Liver (tissue), 9 donors: ENCODE data around the gene VAV3. TPM values are rescaled to one million over a fixed set of nuclear protein-coding genes. Genes with fewer than 3 reads are reported as not detected.
"Not testable (repeated sequence)": the region's sequence is repeated elsewhere in the genome, so short reads cannot be mapped to it uniquely, and the experiment has no call there.

ENCODE experiments used
- DNase-seq: peaks from one replicate; pipeline ENCODE4 v3.0.0-alpha.2; 2017; ENCODE audit warnings: low spot score
- H3K27ac ChIP-seq, 2 donors: one replicate each; pipeline ENCODE4 v1.7.0; 2013; ENCODE audit warnings: inconsistent platforms in 2 of 2, low read length in 2 of 2, control low read depth in 1 of 2, low read depth in 1 of 2, mild to moderate bottlenecking in 1 of 2
- H3K27me3 ChIP-seq, 4 donors: one replicate each; pipeline versions ENCODE4 v1.6.1 to v1.7.0; 2013; ENCODE audit warnings: low read length in 3 of 4, inconsistent platforms in 1 of 4, mild to moderate bottlenecking in 1 of 4, moderate library complexity in 1 of 4; ENCODE audit not compliant: control insufficient read depth in 4 of 4, insufficient read depth in 4 of 4
- H3K36me3 ChIP-seq, 4 donors: one replicate each; pipeline versions ENCODE4 v1.6.1 to v1.7.0; 2013; ENCODE audit warnings: low read length in 3 of 4, mild to moderate bottlenecking in 3 of 4, low read depth in 1 of 4, moderate library complexity in 1 of 4; ENCODE audit not compliant: control insufficient read depth in 4 of 4, insufficient read depth in 3 of 4
- H3K4me1 ChIP-seq, 4 donors: one replicate each; pipeline versions ENCODE4 v1.6.1 to v1.7.0; 2013; ENCODE audit warnings: low read length in 3 of 4, mild to moderate bottlenecking in 3 of 4, moderate library complexity in 1 of 4; ENCODE audit not compliant: control insufficient read depth in 4 of 4, insufficient read depth in 4 of 4
- H3K4me3 ChIP-seq, 3 donors: one replicate each; pipeline versions ENCODE4 v1.6.1 to v1.7.0; 2013; ENCODE audit warnings: low read length in 3 of 3, control low read depth in 1 of 3, low read depth in 1 of 3, mild to moderate bottlenecking in 1 of 3
- H3K9ac ChIP-seq, 2 donors: one replicate each; pipeline ENCODE4 v1.7.0; 2013; ENCODE audit warnings: low read length in 2 of 2, mild to moderate bottlenecking in 2 of 2, moderate library complexity in 2 of 2, control low read depth in 1 of 2, low read depth in 1 of 2
- H3K9me3 ChIP-seq, 4 donors: one replicate each; pipeline versions ENCODE4 v1.6.1 to v1.7.0; 2013; ENCODE audit warnings: low read length in 3 of 4; ENCODE audit not compliant: control insufficient read depth in 4 of 4
- ATF3 ChIP-seq: IDR thresholded peaks from 2 replicates; pipeline ENCODE4 v1.6.1; 2016; ENCODE audit warnings: antibody characterized with exemption
- CTCF ChIP-seq: fragments of 150-350 bp; IDR thresholded peaks from 2 replicates; pipeline ENCODE4 v1.5.1; 2017; ENCODE audit warnings: improper control_type of control experiment, low read depth, low read length; ENCODE audit not compliant: missing input control
- EGR1 ChIP-seq, 2 donors: IDR thresholded peaks; 2 replicates each; pipeline ENCODE4 v1.6.1; 2016 to 2018; ENCODE audit warnings: antibody characterized with exemption in 2 of 2, low read depth in 2 of 2
- FOXA1 ChIP-seq: IDR thresholded peaks from 2 replicates; pipeline ENCODE4 v1.6.1; 2016; ENCODE audit warnings: antibody characterized with exemption
- FOXA2 ChIP-seq: IDR thresholded peaks from 2 replicates; pipeline ENCODE4 v1.6.1; 2016; ENCODE audit warnings: antibody characterized with exemption
- GABPA ChIP-seq, 2 donors: IDR thresholded peaks in 1 of 2; conservative IDR thresholded peaks in 1 of 2; 2 replicates each; pipeline ENCODE4 v1.6.1; 2016; ENCODE audit warnings: antibody characterized with exemption in 2 of 2, mild to moderate bottlenecking in 1 of 2, moderate library complexity in 1 of 2
- HNF4A ChIP-seq, 2 donors: conservative IDR thresholded peaks; 2 replicates each; pipeline ENCODE4 v1.6.1; 2016; ENCODE audit warnings: antibody characterized with exemption in 2 of 2, mild to moderate bottlenecking in 2 of 2
- HNF4G ChIP-seq: IDR thresholded peaks from 2 replicates; pipeline ENCODE4 v1.6.1; 2016; ENCODE audit warnings: antibody characterized with exemption
- JUND ChIP-seq, 2 donors: IDR thresholded peaks; 2 replicates each; pipeline ENCODE4 v1.6.1; 2016; ENCODE audit warnings: antibody characterized with exemption in 2 of 2
- MAX ChIP-seq: IDR thresholded peaks from 2 replicates; pipeline ENCODE4 v1.6.1; 2016; ENCODE audit warnings: antibody characterized with exemption
- NR2F2 ChIP-seq: IDR thresholded peaks from 2 replicates; pipeline ENCODE4 v1.6.1; 2016; ENCODE audit warnings: antibody characterized with exemption
- RAD21 ChIP-seq, 2 donors: IDR thresholded peaks; 2 replicates each; pipeline ENCODE4 v1.6.1; 2016; ENCODE audit warnings: antibody characterized with exemption in 2 of 2, mild to moderate bottlenecking in 2 of 2
- REST ChIP-seq: IDR thresholded peaks from 2 replicates; pipeline ENCODE4 v1.6.1; 2016; ENCODE audit warnings: antibody characterized with exemption, mild to moderate bottlenecking
- RXRA ChIP-seq, 2 donors: IDR thresholded peaks; 2 replicates each; pipeline ENCODE4 v1.6.1; 2017 to 2018; ENCODE audit warnings: antibody characterized with exemption in 2 of 2, mild to moderate bottlenecking in 1 of 2
- SP1 ChIP-seq: IDR thresholded peaks from 2 replicates; pipeline ENCODE4 v1.6.1; 2018; ENCODE audit warnings: antibody characterized with exemption, mild to moderate bottlenecking
- TAF1 ChIP-seq: conservative IDR thresholded peaks from 2 replicates; pipeline ENCODE4 v1.6.1; 2016; ENCODE audit warnings: antibody characterized with exemption, mild to moderate bottlenecking
- YY1 ChIP-seq: IDR thresholded peaks from 2 replicates; pipeline ENCODE4 v1.6.1; 2016; ENCODE audit warnings: antibody characterized with exemption, mild to moderate bottlenecking
- ZBTB33 ChIP-seq: IDR thresholded peaks from 2 replicates; pipeline ENCODE4 v1.6.1; 2016; ENCODE audit warnings: antibody characterized with exemption
- WGBS: extraction: QIAGEN DNeasy Blood & Tissue Kit; methylation state at CpG from one replicate; pipeline ENCODE4 v1.1.7; 2013; 5-methylcytosine and 5-hydroxymethylcytosine counted together
- polyA plus RNA-seq, 2 donors: library from polyadenylated mRNA; stranded (reverse) in 1 of 2; unstranded in 1 of 2; fragments of 200-250 nt in 1 of 2; fragments of >200 nt in 1 of 2; fragmentation: Nextera tagmentation in 1 of 2; extraction: Ambion mirVana in 1 of 2; gene quantifications; one replicate each; pipeline versions ENCODE4 v1.2.1 to v1.2.3, GENCODE V29; 2013 to 2015
- total RNA-seq, 2 donors: library from RNA; depleted of rRNA; stranded (reverse); fragments of >200 nt; gene quantifications; one replicate each; pipeline ENCODE4 v1.2.3, GENCODE V29; 2014
- donor health status: healthy.
- donor health status: healthy.
- donor health status: healthy.
- donor health status: healthy.
- donor health status: healthy.

VAV3 gene
- total and polyA plus RNA-seq, 4 donors: 0.46 to 4.8 (median 2.7) TPM

GRCh38 chr1:107894605-107895004, 70.4 kb downstream of the VAV3 start:
- Histone ChIP-seq H3K4me3 (no peak overlapping the region), H3K9me3 (no peaks in the 10 kb centered on the region), H3K4me1 (no peaks in the 10 kb centered on the region), H3K27ac (no peak overlapping the region), H3K36me3 (no peaks in the 10 kb centered on the region), H3K27me3 (no peaks in the 10 kb centered on the region), H3K9ac (no peak overlapping the region)
- 60% methylated on average over 1 of the region's 1 CpG for WGBS
- no peak for TF ChIP-seq FOXA2
- no peak for TF ChIP-seq REST
- TF ChIP-seq CTCF: no peak
- no peak for TF ChIP-seq TAF1
- TF ChIP-seq MAX: no peak
- TF ChIP-seq RXRA (IDR thresholded peaks at IDR 0.05): no peak
- TF ChIP-seq GABPA (IDR thresholded peaks at IDR 0.05 in 1 of 2, conservative IDR thresholded peaks at IDR 0.05 in 1 of 2): no peak
- no peak for TF ChIP-seq HNF4G
- TF ChIP-seq NR2F2: no peak
- no peak for TF ChIP-seq FOXA1
- no peak for TF ChIP-seq ZBTB33
- no peak for TF ChIP-seq JUND (IDR thresholded peaks at IDR 0.05)
- no peak for TF ChIP-seq HNF4A (conservative IDR thresholded peaks at IDR 0.05)
- TF ChIP-seq EGR1 (IDR thresholded peaks at IDR 0.05; ENCODE audit: low read depth in 2 of 2): no peak
- TF ChIP-seq SP1: no peak
- TF ChIP-seq YY1: no peak
- no peak for TF ChIP-seq RAD21 (IDR thresholded peaks at IDR 0.05)
- no peak for TF ChIP-seq ATF3
- DNase-seq: no peak

GRCh38 chr1:107893350-107893749, 71.6 kb downstream of the VAV3 start:
- H3K27me3 ChIP-seq, H3K9me3 ChIP-seq, H3K4me3 ChIP-seq, H3K36me3 ChIP-seq, H3K27ac ChIP-seq, DNase-seq, H3K4me1 ChIP-seq, H3K9ac ChIP-seq: not testable (repeated sequence)
- WGBS: 94% methylated on average over 2 of the region's 2 CpGs
